ENCODE measurements around the gene DGLUCY.
"Not testable (repeated sequence)": the region's sequence is repeated elsewhere in the genome, so short reads cannot be mapped to it uniquely, and the experiment has no call there.

The DGLUCY gene

DNA sequence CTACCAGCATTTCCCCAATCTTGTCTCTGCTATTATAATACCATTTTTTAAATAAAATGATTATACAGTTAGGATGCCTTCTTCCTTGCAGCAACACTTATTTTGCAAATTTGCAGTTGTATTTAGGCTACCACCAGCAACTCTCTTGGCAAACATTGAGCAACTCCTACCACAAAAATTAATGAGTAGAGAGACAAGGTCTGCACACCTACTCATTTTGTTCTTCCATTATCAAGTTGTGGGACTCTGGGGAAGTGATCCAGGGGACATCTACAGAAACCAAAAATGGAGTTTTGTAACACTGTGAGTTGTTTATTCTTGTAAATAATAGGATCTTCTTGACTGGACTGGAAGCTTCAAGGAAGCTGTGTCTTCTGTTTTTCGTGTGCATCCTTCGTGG lies 38.6 kb downstream of the DGLUCY start:
- no peak for TF ChIP-seq JUND (IDR thresholded peaks at IDR 0.05; ENCODE audit: low read depth)
- in situ Hi-C loops (cut with HindIII; ENCODE audit: low pct_unique_long_range_greater_than_20kb, low sequenced_read_pairs): no loop called here
- no peak for DNase-seq (ENCODE audit: low read depth in 1 of 2, low spot score in 1 of 2)

DNA sequence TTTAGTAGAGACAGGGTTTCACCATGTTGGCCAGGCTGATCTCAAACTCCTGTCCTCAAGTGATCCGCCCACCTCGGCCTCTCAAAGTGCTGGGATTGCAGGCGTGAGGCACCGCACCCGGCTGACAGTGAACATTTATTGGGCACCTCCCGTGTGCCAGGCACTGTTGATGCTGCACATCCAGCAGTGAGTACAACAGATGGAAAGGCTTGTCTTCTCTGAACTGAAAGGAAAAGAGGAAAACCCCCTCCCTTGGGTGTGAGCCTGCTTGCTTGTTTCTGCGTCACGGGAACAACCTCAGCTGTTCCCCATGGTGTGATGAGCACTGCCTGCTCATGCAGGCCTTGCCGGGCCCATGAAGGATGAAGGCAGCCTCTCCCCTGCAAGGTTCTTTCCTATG lies 39.5 kb downstream of the DGLUCY start:
- no peak for DNase-seq (ENCODE audit: low read depth in 1 of 2, low spot score in 1 of 2)
- in situ Hi-C loops (cut with HindIII; ENCODE audit: low pct_unique_long_range_greater_than_20kb, low sequenced_read_pairs): no loop called here
- no peak for TF ChIP-seq JUND (IDR thresholded peaks at IDR 0.05; ENCODE audit: low read depth)

DNA sequence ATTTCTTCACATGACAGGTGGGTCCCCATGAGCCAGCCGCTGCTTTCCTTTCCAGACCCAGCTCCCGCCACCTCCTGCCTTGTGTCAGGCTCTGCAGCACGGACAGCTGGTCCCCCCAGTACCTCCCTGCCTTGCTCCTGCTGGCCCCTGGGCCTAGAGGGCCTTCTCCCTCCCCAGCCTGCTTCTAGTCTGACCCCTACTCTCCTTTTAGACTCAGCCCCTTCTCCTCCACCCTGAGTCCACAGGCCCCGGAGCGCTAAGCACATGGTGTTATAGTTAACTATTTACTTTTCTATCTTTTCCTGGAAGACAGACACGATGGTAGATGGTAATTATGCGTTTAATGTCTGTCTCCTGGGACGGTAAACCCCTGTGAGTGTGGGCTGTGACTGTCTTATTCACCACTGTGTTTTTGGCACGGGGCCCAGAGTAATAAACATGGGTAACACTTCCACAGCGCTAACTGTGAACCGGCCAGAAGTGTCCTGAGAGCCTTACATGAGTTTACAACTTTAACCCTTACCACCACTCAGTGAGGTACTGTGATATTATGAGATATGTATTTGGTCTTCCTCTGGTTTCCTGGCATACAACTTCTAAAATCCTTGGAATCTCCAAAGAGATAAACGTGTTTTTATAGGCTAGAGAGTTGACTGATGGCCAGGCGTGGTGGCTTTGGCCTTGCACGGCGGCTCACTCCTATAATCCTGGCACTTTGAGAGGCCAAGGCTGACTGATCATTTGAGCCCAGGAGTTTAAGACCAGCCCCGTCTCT lies 41.2 kb downstream of the DGLUCY start:
- DNase-seq (ENCODE audit: low read depth in 1 of 2, low spot score in 1 of 2): peak in 1 of 2 experiments; percentile 69
- in situ Hi-C loops (cut with HindIII; ENCODE audit: low pct_unique_long_range_greater_than_20kb, low sequenced_read_pairs): no loop called here
- TF ChIP-seq JUND (IDR thresholded peaks at IDR 0.05; ENCODE audit: low read depth): no peak

DNA sequence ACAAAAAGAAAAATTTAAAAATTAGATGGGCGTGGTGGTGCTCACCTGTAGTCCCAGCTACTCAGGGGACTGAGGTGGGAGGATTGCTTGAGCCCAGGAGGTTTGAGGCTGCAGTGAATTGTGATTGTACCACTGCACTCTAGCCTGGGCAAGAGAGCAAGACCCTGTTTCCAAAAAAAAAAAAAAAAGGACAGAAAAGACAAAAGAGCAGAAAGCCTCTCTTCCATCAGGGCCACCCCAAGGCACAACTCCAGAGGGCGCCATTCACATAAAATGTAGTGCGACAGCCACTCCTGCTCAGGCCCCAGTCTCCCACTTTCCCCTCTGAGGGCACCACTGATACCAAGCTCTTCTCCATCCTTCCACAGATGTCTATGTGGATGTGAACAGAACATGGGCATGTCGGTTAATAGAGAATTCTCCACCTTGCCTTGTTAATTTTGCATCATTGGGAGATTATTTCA lies 41.8 kb downstream of the DGLUCY start:
- DNase-seq (ENCODE audit: low read depth in 1 of 2, low spot score in 1 of 2): no peak
- in situ Hi-C loops (cut with HindIII; ENCODE audit: low pct_unique_long_range_greater_than_20kb, low sequenced_read_pairs): no loop called here
- TF ChIP-seq JUND (IDR thresholded peaks at IDR 0.05; ENCODE audit: low read depth): no peak

DNA sequence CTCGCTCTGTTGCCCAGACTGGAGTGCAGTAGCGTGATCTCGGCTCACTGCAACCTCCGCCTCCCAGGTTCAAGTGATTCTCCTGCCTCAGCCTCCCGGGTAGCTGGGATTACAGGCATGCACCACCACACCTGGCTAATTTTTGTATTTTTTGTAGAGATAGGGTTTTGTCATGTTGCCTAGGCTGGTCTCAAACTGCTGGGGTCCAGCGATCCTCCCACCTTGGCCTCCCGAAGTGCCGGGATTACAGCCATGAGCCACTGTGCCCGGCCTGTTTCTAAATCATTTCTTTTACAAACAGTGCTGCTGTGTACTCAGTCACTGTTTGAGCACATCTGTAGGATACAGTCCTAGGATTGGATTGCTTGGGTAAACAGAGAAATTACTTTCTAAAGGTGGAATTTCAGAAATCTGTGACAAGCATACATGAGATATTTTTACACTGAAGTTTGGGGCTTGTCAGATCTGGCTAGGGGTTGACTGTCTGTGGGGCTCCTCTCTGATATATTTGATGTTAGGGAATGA lies 42.3 kb downstream of the DGLUCY start:
- DNase-seq (ENCODE audit: low read depth in 1 of 2, low spot score in 1 of 2); in situ Hi-C loops (cut with HindIII; ENCODE audit: low pct_unique_long_range_greater_than_20kb, low sequenced_read_pairs): not testable (repeated sequence)

DNA sequence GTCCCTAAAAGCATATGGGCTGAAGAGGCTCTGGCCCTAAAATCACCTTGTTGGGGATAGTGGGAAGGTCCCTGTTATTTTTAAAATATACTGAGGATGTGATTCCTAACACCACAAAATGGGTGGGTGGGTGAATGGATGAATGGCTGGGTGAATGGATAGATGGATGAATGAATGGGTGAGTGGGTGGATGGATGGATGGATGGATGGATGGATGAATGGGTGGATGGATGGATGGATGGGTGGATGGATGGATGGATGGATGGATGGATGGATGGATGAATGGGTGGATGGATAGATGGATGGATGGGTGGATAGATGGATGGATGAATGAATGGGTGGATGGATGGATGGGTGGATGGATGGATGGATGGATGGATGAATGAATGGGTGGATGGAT lies 43.0 kb downstream of the DGLUCY start:
- in situ Hi-C loops (cut with HindIII; ENCODE audit: low pct_unique_long_range_greater_than_20kb, low sequenced_read_pairs): not testable (repeated sequence)

DNA sequence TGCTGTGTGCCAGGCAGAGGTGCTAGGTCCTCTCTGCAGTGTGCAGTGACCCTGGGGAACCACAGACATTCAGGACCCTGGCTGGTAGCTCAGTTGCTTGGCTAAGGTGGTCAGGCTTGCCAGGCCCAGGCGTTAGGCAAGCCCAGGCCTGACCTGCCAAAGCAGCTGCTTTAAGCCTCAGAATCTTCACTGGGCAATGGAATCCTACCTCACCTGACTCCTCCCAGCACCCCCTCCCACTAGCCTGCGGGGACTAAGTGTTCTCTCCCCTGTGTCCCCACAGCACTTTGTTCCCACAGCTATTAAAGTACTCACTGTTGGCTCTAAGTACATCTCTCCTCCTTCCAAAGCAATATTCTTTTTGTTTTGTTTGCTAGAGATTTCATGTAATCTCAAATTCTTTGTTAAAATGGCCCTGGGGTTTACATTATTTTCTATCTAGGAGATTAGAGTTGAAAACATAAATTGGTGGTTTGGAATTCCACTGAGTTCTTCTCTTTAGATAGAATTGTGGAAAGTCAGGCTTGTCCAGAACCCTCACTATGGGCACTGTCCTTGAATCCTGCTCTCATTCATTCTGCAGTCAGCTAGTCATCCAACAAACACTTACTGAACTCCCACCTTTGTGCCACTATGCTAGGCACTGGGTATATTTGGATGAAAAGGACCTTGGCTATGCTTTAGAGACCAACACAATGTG lies 44.4 kb downstream of the DGLUCY start:
- DNase-seq (ENCODE audit: low read depth in 1 of 2, low spot score in 1 of 2): peak in 1 of 2 experiments; percentile 74
- no peak for TF ChIP-seq JUND (IDR thresholded peaks at IDR 0.05; ENCODE audit: low read depth)
- in situ Hi-C loops (cut with HindIII; ENCODE audit: low pct_unique_long_range_greater_than_20kb, low sequenced_read_pairs): no loop called here

More for the DNA sequence above, 43.0 kb downstream of the DGLUCY start:
- DNase-seq (ENCODE audit: low read depth in 1 of 2, low spot score in 1 of 2): not testable (repeated sequence)

DNA sequence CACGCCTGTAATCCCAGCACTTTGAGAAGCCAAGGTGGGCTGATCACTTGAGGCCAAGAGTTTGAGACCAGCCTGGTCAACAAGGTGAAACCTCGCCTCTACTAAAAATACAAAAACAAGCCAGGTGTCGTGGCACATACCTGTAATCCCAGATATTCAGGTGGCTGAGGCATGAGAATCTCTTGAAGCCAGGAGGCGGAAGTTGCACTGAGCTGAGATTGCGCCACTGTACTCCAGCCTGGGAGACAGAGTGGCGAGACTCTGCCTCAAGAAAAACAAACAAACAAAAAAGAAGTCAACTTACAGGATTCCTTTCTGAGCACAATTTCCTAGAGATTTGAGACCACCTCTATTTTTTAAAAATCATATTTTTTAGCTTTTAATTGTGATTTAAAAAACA lies 45.3 kb downstream of the DGLUCY start:
- DNase-seq (ENCODE audit: low read depth in 1 of 2, low spot score in 1 of 2): peak in 1 of 2 experiments; percentile 48
- TF ChIP-seq JUND (IDR thresholded peaks at IDR 0.05; ENCODE audit: low read depth): no peak
- in situ Hi-C loops (cut with HindIII; ENCODE audit: low pct_unique_long_range_greater_than_20kb, low sequenced_read_pairs): no loop called here

DNA sequence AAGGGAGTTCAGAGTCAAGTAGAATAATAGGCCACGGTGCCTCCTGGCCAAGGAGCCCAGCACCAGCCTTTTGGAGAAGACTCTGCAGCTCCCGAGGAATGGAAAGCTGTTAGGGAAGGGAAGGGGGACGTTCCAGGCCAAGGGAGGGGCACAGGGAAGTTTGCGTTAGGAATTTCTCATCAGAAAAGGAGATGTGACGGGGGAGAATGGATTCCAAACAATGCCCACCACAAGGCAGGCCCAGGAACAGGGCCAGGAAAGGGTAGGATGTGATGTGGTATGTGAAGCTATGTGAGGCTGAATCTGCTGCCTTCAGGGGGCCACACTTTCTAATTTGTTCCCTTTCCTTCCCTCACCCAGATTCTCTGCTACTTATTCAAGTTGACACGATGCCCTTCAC lies 46.0 kb downstream of the DGLUCY start:
- no peak for DNase-seq (ENCODE audit: low read depth in 1 of 2, low spot score in 1 of 2)
- in situ Hi-C loops (cut with HindIII; ENCODE audit: low pct_unique_long_range_greater_than_20kb, low sequenced_read_pairs): no loop called here
- TF ChIP-seq JUND (IDR thresholded peaks at IDR 0.05; ENCODE audit: low read depth): no peak

DNA sequence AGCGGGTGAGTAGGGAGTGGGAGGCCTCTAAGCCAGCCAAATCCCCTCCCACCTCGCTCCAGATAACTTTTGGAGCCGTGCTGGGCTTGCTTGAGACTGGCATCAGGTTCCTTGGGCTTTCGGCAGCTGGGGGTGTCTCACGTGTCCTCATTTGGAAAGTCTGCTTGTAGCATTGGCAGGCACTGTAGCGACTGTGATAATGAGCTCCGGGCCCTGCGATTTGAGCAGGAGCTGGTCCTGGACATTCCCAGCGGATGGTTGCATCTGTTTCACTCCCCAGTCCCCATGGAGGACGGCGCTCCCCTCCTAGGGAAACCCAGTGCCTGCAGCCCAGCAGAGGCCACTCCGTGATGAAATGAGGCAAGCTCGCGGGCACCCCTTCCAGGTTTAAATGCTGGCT lies 49.4 kb downstream of the DGLUCY start:
- no peak for DNase-seq (ENCODE audit: low read depth in 1 of 2, low spot score in 1 of 2)
- TF ChIP-seq JUND (IDR thresholded peaks at IDR 0.05; ENCODE audit: low read depth): no peak
- in situ Hi-C loops (cut with HindIII; ENCODE audit: low pct_unique_long_range_greater_than_20kb, low sequenced_read_pairs): no loop called here

DNA sequence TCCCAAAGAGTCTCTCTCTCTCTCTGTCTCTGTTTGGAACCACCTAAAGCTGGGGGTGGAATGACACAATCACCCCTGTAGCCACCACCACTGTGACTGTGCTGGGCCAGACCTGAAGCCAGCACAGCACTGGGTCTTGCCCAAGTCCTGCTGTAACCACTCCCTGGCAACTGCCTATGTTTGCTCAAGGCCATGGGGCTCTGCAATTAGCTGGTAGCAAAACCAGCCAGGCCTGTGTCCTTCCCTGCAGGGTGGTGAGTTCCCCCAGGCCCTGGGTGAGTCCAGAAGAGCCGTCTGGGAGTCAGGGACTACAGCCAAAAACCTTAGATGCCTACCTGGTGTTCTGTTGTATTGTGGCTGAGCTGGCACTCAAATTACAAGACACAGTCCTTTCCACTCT lies 50.8 kb downstream of the DGLUCY start:
- in situ Hi-C loops (cut with HindIII; ENCODE audit: low pct_unique_long_range_greater_than_20kb, low sequenced_read_pairs): no loop called here
- peak; percentile 37 to 98 for DNase-seq (ENCODE audit: low read depth in 1 of 2, low spot score in 1 of 2)
- TF ChIP-seq JUND (IDR thresholded peaks at IDR 0.05; ENCODE audit: low read depth): peak; percentile 50; the same call in 1 of the 2 replicates

DNA sequence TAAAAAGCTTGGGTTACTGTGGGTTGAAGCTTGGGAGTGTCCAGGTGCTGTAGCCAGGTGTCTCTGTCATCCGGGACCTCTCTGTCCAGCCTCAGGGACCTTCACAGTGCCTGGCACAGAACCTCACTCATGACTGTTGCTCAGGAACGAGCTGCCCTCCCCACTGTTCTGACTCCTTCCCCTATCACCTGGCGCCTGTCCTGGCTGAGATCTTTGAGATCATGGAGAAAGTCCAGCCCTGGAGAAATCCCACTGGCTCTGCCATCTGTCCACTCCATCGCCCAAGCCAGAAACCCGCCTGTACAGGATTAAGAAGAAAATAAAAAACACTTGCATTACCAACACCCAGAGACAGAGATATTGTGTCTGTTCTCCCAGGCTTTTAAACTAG lies 53.5 kb downstream of the DGLUCY start:
- in situ Hi-C loops (cut with HindIII; ENCODE audit: low pct_unique_long_range_greater_than_20kb, low sequenced_read_pairs): no loop called here
- DNase-seq (ENCODE audit: low read depth in 1 of 2, low spot score in 1 of 2): no peak

DNA sequence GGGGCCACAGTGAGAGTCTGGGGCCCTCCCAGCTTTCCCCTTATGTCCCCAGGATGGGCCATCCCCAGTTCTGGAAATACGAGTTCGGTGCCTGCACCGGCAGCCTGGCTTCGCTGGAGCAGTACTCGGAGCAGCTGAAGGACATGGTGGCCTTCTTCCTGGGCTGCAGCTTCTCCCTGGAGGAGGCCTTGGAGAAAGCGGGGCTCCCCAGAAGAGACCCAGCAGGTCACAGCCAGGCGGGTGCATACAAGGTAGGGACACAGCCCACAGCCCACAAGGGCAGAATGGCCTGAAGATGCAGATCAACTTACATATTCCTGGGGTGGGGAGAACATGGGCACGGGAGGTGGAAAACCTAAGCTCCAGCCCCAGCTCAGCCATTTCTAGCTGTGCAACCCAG lies 56.1 kb downstream of the DGLUCY start:
- in situ Hi-C loops (cut with HindIII; ENCODE audit: low pct_unique_long_range_greater_than_20kb, low sequenced_read_pairs): no loop called here
- no peak for TF ChIP-seq JUND (IDR thresholded peaks at IDR 0.05; ENCODE audit: low read depth)
- no peak for DNase-seq (ENCODE audit: low read depth in 1 of 2, low spot score in 1 of 2)

More for the DNA sequence above, 53.5 kb downstream of the DGLUCY start:
- no peak for TF ChIP-seq JUND (IDR thresholded peaks at IDR 0.05; ENCODE audit: low read depth)
